ENCODE results near the gene HEXA. TPM values are rescaled to one million over a fixed set of nuclear protein-coding genes. Genes with fewer than 3 reads are reported as not detected.

HEXA gene
- total and polyA plus RNA-seq, 2 of the 8 experiments (the other 6 are each of a cell fraction or from before 2014, with no cell fraction given) = 52.5 to 73.7 TPM

- Histone ChIP-seq H2BK12ac (ENCODE audit: low read depth, low read length) (no peak overlapping the region), H4K20me1 (replicated peaks in 1 of 2; ENCODE audit: control insufficient read depth in 1 of 2, insufficient read depth in 2 of 2, low read length in 2 of 2) (peaks cover 1 to 2% of the 10 kb centered on the region in 2 experiments), H3K4me2 (ENCODE audit: insufficient read depth in 1 of 2, low read depth in 2 of 2, low read length in 2 of 2) (no peak overlapping the region), H3K18ac (ENCODE audit: extremely low read depth, low read length) (no peak overlapping the region), H3K4ac (replicated peaks; ENCODE audit: insufficient read length, low read depth, low read length) (no peak overlapping the region), H3K79me2 (ENCODE audit: control insufficient read depth in 1 of 2, insufficient read depth in 2 of 2, low read length in 2 of 2) (peaks cover 0 to 31% of the 10 kb centered on the region in 2 experiments; a peak in 2 of 4 replicates), H4K5ac (ENCODE audit: insufficient read length, low read depth, low read length) (no peak overlapping the region), H3K14ac (ENCODE audit: insufficient read length) (no peak overlapping the region), H2BK120ac (replicated peaks; ENCODE audit: low read depth, low read length) (no peak overlapping the region), H2AFZ (ENCODE audit: low read length) (no peak overlapping the region), H3K4me1 (replicated peaks in 1 of 4; ENCODE audit: control insufficient read depth in 3 of 4, insufficient read depth in 4 of 4, low read length in 3 of 4) (no peaks in the 10 kb centered on the region), H3K27ac (ENCODE audit: low read depth, low read length) (no peak overlapping the region), H3K23ac (ENCODE audit: insufficient read length) (no peak overlapping the region), H3K79me1 (ENCODE audit: low read depth, low read length) (peaks cover 9% of the 10 kb centered on the region; the same call in 1 of the 2 replicates), H2BK20ac (ENCODE audit: low read length) (no peak overlapping the region), H3K9me3 (ENCODE audit: insufficient read depth in 2 of 2, low read depth in 1 of 2, low read length in 1 of 2) (no peaks in the 10 kb centered on the region), H2AK5ac (ENCODE audit: low read depth, low read length) (no peak overlapping the region), H3K9ac (replicated peaks in 1 of 4; ENCODE audit: extremely low read depth in 1 of 4, low read depth in 3 of 4, low read length in 3 of 4) (no peak overlapping the region), H3K36me3 (ENCODE audit: control insufficient read depth in 2 of 4, insufficient read depth in 4 of 4, low read length in 3 of 4) (peaks cover 0 to 4% (median 0%) of the 10 kb centered on the region in 4 experiments; a peak in 2 of 8 replicates), H4K8ac (ENCODE audit: extremely low read depth, insufficient read depth, low read length) (no peak overlapping the region), H3K23me2 (ENCODE audit: low read depth, low read length) (no peaks in the 10 kb centered on the region), H2BK15ac (ENCODE audit: low read length) (no peak overlapping the region), H3K27me3 (replicated peaks in 1 of 4; ENCODE audit: control insufficient read depth in 3 of 4, extremely low read depth in 1 of 4, insufficient read depth in 3 of 4, low read length in 3 of 4) (no peaks in the 10 kb centered on the region), H4K91ac (replicated peaks; ENCODE audit: insufficient read length, low read length) (no peak overlapping the region), H2BK5ac (ENCODE audit: low read depth, low read length) (no peak overlapping the region), H3K56ac (replicated peaks; ENCODE audit: insufficient read length, low read depth, low read length) (no peak overlapping the region), H3K4me3 (ENCODE audit: extremely low read depth in 1 of 4, insufficient read depth in 2 of 4, low read depth in 3 of 4, low read length in 4 of 4) (no peak overlapping the region)
- no peak for DNase-seq (ENCODE audit: low read depth in 1 of 2, low spot score in 2 of 2)
- ChIA-PET POLR2A (ENCODE audit: partially characterized antibody) (interaction anchor here (0.9 kb wide), 1 partner anchor 9 kb away, joined by 3 read pairs; no protein-coding TSS in a partner anchor), CTCF (ENCODE audit: partially characterized antibody) (no interaction called here)
- no peak for FAIRE-seq
- WGBS, 2 experiments (ENCODE audit: extremely low coverage in 1 of 2, insufficient coverage in 1 of 2, insufficient read length in 1 of 2, insufficient replicate concordance in 2 of 2, low coverage in 1 of 2, low lambda C conversion rate in 2 of 2, missing lambda C conversion rate in 1 of 2) = 91% methylated on average over 2 of the region's 2 CpGs; no CpG with 5 or more reads in 1 of the 2 experiments
- TF ChIP-seq GTF2F1 (IDR thresholded peaks at IDR 0.05; ENCODE audit: borderline replicate concordance, low read depth, low read length) = no peak
- TF ChIP-seq RBBP5 (IDR thresholded peaks at IDR 0.05; ENCODE audit: borderline replicate concordance, low read depth, low read length) = no peak
- TF ChIP-seq EP300 (IDR thresholded peaks at IDR 0.05; ENCODE audit: borderline replicate concordance in 1 of 2, low read depth in 2 of 2, low read length in 2 of 2) = no peak
- no peak for TF ChIP-seq ZNF274 (IDR thresholded peaks at IDR 0.05; ENCODE audit: borderline replicate concordance, extremely low read depth, low read length)
- no peak for TF ChIP-seq JUND (IDR thresholded peaks at IDR 0.05; ENCODE audit: low read length)
- TF ChIP-seq ATF3 (IDR thresholded peaks at IDR 0.05; ENCODE audit: insufficient read depth, low read depth, low read length) = no peak
- no peak for TF ChIP-seq RAD21 (IDR thresholded peaks at IDR 0.05 in 1 of 2, conservative IDR thresholded peaks at IDR 0.05 in 1 of 2; ENCODE audit: low read depth in 2 of 2, low read length in 2 of 2)
- TF ChIP-seq CREB1 (IDR thresholded peaks at IDR 0.05) = no peak
- no peak for TF ChIP-seq SAP30 (IDR thresholded peaks at IDR 0.05; ENCODE audit: insufficient read depth, insufficient replicate concordance, low read length)
- TF ChIP-seq CEBPB (IDR thresholded peaks at IDR 0.05; ENCODE audit: low read depth, low read length) = no peak
These were observed 7.5 kb downstream of the HEXA start for GRCh38 chr15:72368325-72368724.
